ENCODE results near the gene C4BPA. TPM values are rescaled to one million over a fixed set of nuclear protein-coding genes. Genes with fewer than 3 reads are reported as not detected.

C4BPA gene
- total and polyA plus RNA-seq, 9 of the 15 experiments (the other 6 are each of a cell fraction or from before 2014, with no cell fraction given) = 0.04 to 0.22 (median 0.11) TPM; not detected in 3

DNA sequence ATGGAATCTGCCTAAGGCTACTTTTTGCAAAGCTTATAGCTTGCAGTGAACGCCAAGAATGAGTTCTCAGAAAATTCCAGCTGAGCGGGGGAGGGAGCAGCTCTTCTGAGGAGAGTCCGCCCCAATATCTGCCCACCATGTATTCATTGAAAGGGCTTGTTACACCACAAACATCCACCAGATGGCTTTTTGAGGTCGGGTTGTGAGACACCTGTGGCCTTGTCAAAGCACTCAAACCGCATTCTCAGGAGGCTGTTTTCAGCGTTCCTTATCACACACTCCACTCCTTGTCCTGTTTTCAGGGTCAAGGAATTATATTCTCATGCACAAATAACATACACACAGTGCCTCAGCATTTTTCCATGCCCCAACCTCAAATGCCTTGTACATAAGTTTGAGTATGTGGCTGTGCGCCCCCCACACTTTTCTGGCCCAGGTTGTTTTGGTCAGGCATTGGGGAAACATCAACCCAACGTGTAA, 19.3 kb upstream of the C4BPA start (continued):
- TF ChIP-seq ETS2 (tag; IDR thresholded peaks at IDR 0.05; ENCODE audit: borderline replicate concordance, poor library complexity, severe bottlenecking) (no peak), HMG20B (CRISPR knock-in tag; IDR thresholded peaks at IDR 0.05) (no peak), TOE1 (IDR thresholded peaks at IDR 0.05; ENCODE audit: borderline replicate concordance) (no peak), TOE1 (CRISPR knock-in tag; IDR thresholded peaks at IDR 0.05; ENCODE audit: borderline replicate concordance, low read depth) (no peak), ZNF41 (CRISPR knock-in tag; conservative IDR thresholded peaks at IDR 0.05) (no peak), TAF1 (IDR thresholded peaks at IDR 0.05; ENCODE audit: control insufficient read depth, extremely low read depth, insufficient read depth, low read length, severe bottlenecking) (no peak), ZNF57 (CRISPR knock-in tag; IDR thresholded peaks at IDR 0.05) (no peak), GTF2F1 (IDR thresholded peaks at IDR 0.05; ENCODE audit: low read depth, low read length) (no peak), FOXA3 (CRISPR knock-in tag; conservative IDR thresholded peaks at IDR 0.05 in 1 of 2, IDR thresholded peaks at IDR 0.05 in 1 of 2) (peak; percentile 35 to 92), BRF1 (IDR thresholded peaks at IDR 0.05; ENCODE audit: borderline replicate concordance, extremely low read depth, insufficient read length) (no peak), SREBF2 (CRISPR knock-in tag; IDR thresholded peaks at IDR 0.05) (no peak), SMAD1 (IDR thresholded peaks at IDR 0.05; ENCODE audit: low read depth, low read length, partially characterized antibody) (no peak), ZNF239 (CRISPR knock-in tag; IDR thresholded peaks at IDR 0.05) (no peak), BCL6 (CRISPR knock-in tag; IDR thresholded peaks at IDR 0.05) (no peak), TEAD4 (IDR thresholded peaks at IDR 0.05; ENCODE audit: low read length) (peak; percentile 92), TEAD4 (CRISPR knock-in tag; IDR thresholded peaks at IDR 0.05; ENCODE audit: borderline replicate concordance) (no peak), RFX1 (IDR thresholded peaks at IDR 0.05) (no peak), ADNP (tag; IDR thresholded peaks at IDR 0.05) (no peak), ASH1L (IDR thresholded peaks at IDR 0.05; ENCODE audit: borderline replicate concordance, low read depth, partially characterized antibody) (no peak)
- TF ChIP-seq, protein P1, sequence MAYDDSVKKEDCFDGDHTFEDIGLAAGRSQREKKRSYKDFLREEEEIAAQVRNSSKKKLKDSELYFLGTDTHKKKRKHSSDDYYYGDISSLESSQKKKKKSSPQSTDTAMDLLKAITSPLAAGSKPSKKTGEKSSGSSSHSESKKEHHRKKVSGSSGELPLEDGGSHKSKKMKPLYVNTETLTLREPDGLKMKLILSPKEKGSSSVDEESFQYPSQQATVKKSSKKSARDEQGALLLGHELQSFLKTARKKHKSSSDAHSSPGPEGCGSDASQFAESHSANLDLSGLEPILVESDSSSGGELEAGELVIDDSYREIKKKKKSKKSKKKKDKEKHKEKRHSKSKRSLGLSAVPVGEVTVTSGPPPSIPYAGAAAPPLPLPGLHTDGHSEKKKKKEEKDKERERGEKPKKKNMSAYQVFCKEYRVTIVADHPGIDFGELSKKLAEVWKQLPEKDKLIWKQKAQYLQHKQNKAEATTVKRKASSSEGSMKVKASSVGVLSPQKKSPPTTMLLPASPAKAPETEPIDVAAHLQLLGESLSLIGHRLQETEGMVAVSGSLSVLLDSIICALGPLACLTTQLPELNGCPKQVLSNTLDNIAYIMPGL (CRISPR knock-in tag; IDR thresholded peaks at IDR 0.05) = no peak
- TF ChIP-seq, protein P2, sequence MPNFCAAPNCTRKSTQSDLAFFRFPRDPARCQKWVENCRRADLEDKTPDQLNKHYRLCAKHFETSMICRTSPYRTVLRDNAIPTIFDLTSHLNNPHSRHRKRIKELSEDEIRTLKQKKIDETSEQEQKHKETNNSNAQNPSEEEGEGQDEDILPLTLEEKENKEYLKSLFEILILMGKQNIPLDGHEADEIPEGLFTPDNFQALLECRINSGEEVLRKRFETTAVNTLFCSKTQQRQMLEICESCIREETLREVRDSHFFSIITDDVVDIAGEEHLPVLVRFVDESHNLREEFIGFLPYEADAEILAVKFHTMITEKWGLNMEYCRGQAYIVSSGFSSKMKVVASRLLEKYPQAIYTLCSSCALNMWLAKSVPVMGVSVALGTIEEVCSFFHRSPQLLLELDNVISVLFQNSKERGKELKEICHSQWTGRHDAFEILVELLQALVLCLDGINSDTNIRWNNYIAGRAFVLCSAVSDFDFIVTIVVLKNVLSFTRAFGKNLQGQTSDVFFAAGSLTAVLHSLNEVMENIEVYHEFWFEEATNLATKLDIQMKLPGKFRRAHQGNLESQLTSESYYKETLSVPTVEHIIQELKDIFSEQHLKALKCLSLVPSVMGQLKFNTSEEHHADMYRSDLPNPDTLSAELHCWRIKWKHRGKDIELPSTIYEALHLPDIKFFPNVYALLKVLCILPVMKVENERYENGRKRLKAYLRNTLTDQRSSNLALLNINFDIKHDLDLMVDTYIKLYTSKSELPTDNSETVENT (CRISPR knock-in tag; IDR thresholded peaks at IDR 0.05) = no peak
- TF ChIP-seq, protein P3, sequence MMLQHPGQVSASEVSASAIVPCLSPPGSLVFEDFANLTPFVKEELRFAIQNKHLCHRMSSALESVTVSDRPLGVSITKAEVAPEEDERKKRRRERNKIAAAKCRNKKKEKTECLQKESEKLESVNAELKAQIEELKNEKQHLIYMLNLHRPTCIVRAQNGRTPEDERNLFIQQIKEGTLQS (IDR thresholded peaks at IDR 0.05) = no peak
- TF ChIP-seq, protein P3 (CRISPR knock-in tag; conservative IDR thresholded peaks at IDR 0.05) = no peak; the same call in 1 of the 2 replicates

Data from K562 (cell line).